Measurements from ENCODE around the gene ULK1. TPM values are rescaled to one million over a fixed set of nuclear protein-coding genes. Genes with fewer than 3 reads are reported as not detected.

ULK1 gene
- total RNA-seq, 1 experiment from 2014 or later = 72.1 TPM

DNA sequence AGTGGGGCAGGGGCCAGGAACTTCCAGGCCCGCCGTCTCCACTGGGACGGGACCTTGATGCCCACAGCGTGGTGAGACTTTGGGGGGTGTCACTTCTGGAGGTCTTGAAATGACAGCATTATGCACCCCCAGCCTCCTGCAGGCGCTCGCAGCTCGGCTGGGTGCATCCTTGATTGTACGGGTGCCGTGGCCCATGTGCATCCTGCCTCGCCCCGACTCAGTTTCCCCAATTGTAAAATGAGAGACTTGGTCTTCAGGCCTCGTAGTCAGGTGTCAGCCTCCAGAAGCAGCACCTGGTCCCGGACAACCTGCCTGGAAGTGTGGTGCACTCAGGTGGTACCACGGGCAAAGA, 25.7 kb downstream of the ULK1 start:
- in situ Hi-C loops (cut with HindIII; ENCODE audit: low pct_unique_long_range_greater_than_20kb, low sequenced_read_pairs) = no loop called here
- no peaks in the 10 kb centered on the region for H3K4me1 ChIP-seq (ENCODE audit: control insufficient read depth, insufficient read depth, low read length)
- DNase-seq (ENCODE audit: low read depth, low spot score) = no peak
- no peak overlapping the region for H3K27ac ChIP-seq (ENCODE audit: low read length)
- no peak overlapping the region for H3K4me3 ChIP-seq (ENCODE audit: low read depth in 2 of 2, low read length in 2 of 2)
- H3K9me3 ChIP-seq (ENCODE audit: control insufficient read depth, insufficient read depth, low read depth, low read length) = no peaks in the 10 kb centered on the region
- ATAC-seq = no peak
- BruUV-seq (replicated peaks) = no TSS peak
- no peaks in the 10 kb centered on the region for H3K36me3 ChIP-seq (ENCODE audit: control insufficient read depth, insufficient read depth, low read length)
- CTCF ChIA-PET = no interaction called here
- POLR2A ChIA-PET = no interaction called here
- no peaks in the 10 kb centered on the region for H3K27me3 ChIP-seq (ENCODE audit: control insufficient read depth, insufficient read depth, low read length)
- TF ChIP-seq SIN3A (IDR thresholded peaks at IDR 0.05; ENCODE audit: borderline replicate concordance, insufficient read depth, low read depth, low read length) (no peak), TCF7L2 (IDR thresholded peaks at IDR 0.05; ENCODE audit: low read depth, low read length) (no peak)
- TF ChIP-seq, protein P1, sequence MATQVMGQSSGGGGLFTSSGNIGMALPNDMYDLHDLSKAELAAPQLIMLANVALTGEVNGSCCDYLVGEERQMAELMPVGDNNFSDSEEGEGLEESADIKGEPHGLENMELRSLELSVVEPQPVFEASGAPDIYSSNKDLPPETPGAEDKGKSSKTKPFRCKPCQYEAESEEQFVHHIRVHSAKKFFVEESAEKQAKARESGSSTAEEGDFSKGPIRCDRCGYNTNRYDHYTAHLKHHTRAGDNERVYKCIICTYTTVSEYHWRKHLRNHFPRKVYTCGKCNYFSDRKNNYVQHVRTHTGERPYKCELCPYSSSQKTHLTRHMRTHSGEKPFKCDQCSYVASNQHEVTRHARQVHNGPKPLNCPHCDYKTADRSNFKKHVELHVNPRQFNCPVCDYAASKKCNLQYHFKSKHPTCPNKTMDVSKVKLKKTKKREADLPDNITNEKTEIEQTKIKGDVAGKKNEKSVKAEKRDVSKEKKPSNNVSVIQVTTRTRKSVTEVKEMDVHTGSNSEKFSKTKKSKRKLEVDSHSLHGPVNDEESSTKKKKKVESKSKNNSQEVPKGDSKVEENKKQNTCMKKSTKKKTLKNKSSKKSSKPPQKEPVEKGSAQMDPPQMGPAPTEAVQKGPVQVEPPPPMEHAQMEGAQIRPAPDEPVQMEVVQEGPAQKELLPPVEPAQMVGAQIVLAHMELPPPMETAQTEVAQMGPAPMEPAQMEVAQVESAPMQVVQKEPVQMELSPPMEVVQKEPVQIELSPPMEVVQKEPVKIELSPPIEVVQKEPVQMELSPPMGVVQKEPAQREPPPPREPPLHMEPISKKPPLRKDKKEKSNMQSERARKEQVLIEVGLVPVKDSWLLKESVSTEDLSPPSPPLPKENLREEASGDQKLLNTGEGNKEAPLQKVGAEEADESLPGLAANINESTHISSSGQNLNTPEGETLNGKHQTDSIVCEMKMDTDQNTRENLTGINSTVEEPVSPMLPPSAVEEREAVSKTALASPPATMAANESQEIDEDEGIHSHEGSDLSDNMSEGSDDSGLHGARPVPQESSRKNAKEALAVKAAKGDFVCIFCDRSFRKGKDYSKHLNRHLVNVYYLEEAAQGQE (IDR thresholded peaks at IDR 0.05; ENCODE audit: insufficient read depth in 1 of 2, low read depth in 2 of 2, low read length in 1 of 2) = no peak
- TF ChIP-seq, protein P2, sequence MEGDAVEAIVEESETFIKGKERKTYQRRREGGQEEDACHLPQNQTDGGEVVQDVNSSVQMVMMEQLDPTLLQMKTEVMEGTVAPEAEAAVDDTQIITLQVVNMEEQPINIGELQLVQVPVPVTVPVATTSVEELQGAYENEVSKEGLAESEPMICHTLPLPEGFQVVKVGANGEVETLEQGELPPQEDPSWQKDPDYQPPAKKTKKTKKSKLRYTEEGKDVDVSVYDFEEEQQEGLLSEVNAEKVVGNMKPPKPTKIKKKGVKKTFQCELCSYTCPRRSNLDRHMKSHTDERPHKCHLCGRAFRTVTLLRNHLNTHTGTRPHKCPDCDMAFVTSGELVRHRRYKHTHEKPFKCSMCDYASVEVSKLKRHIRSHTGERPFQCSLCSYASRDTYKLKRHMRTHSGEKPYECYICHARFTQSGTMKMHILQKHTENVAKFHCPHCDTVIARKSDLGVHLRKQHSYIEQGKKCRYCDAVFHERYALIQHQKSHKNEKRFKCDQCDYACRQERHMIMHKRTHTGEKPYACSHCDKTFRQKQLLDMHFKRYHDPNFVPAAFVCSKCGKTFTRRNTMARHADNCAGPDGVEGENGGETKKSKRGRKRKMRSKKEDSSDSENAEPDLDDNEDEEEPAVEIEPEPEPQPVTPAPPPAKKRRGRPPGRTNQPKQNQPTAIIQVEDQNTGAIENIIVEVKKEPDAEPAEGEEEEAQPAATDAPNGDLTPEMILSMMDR (IDR thresholded peaks at IDR 0.05) = no peak
- intact Hi-C loops (cut with micrococcal nuclease; ENCODE audit: unreplicated experiment) = no loop called here

DNA sequence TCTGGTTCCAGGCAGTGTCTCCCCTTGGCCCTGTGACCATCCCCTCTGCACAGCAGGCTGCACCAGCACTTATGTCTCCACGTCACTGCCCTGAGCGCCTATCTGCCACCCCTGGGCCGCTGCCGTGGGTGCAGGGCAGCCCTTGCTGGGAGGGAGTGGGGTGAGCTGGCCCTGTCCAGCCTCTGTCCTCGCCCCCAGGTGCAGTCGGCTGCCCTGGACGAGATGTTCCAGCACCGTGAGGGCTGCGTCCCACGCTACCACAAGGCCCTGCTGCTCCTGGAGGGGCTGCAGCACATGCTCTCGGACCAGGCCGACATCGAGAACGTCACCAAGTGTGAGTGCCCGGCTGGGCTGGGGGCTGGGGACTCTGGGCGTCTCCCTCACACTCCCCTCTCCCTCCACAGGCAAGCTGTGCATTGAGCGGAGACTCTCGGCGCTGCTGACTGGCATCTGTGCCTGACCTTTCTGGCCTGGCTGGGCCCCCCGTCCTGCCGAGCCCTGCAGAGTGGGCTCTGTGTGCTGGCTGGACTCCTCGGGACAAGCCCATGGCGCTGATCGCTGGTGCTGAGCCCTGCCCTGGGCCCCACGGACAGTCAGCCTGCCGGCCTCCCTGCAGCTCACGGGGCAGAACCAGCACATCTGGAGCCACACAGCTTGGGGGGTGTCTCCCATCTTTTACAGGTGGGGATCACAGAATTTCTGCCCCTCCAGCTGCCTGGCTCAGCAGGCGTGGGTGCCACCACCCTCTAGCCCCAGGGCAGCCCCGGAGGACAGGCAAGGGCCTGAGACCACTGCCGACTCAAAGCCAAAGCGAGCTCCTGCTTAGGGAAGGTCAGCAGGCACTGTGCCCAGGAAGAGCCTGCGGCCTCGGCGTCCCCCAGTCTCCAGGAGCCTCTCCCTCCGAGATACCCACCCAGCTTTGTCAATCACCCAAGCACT, 26.7 kb downstream of the ULK1 start:
- no peak overlapping the region for H3K4me3 ChIP-seq (ENCODE audit: low read depth in 2 of 2, low read length in 2 of 2)
- ChIA-PET POLR2A (no interaction called here), CTCF (no interaction called here)
- H3K27ac ChIP-seq (ENCODE audit: low read length) = no peak overlapping the region
- no TSS peak for BruUV-seq (replicated peaks)
- no peaks in the 10 kb centered on the region for H3K27me3 ChIP-seq (ENCODE audit: control insufficient read depth, insufficient read depth, low read length)
- no peaks in the 10 kb centered on the region for H3K9me3 ChIP-seq (ENCODE audit: control insufficient read depth, insufficient read depth, low read depth, low read length)
- no peaks in the 10 kb centered on the region for H3K4me1 ChIP-seq (ENCODE audit: control insufficient read depth, insufficient read depth, low read length)
- no peak for DNase-seq (ENCODE audit: low read depth, low spot score)
- no peaks in the 10 kb centered on the region for H3K36me3 ChIP-seq (ENCODE audit: control insufficient read depth, insufficient read depth, low read length)
- in situ Hi-C loops (cut with HindIII; ENCODE audit: low pct_unique_long_range_greater_than_20kb, low sequenced_read_pairs) = no loop called here
- TF ChIP-seq, protein P1 (IDR thresholded peaks at IDR 0.05; ENCODE audit: insufficient read depth in 1 of 2, low read depth in 2 of 2, low read length in 1 of 2) = no peak
- no peak for TF ChIP-seq TCF7L2 (IDR thresholded peaks at IDR 0.05; ENCODE audit: low read depth, low read length)
- no peak for TF ChIP-seq POLR2AphosphoS5 (IDR thresholded peaks at IDR 0.05; ENCODE audit: low read depth, low read length)
- no peak for TF ChIP-seq SIN3A (IDR thresholded peaks at IDR 0.05; ENCODE audit: borderline replicate concordance, insufficient read depth, low read depth, low read length)
- TF ChIP-seq, protein P2 (IDR thresholded peaks at IDR 0.05) = no peak
- no peak for ATAC-seq
- intact Hi-C loops (cut with micrococcal nuclease; ENCODE audit: unreplicated experiment) = no loop called here

Data from Panc1 (cell line).